HUES48 (cell line): ENCODE data around the gene PLA2G6.

Experiments used
- H3K27ac ChIP-seq: one replicate; pipeline ENCODE4 v1.7.0; 2013; ENCODE audit warnings: low read depth, low read length, inconsistent platforms
- H3K27me3 ChIP-seq: 2 replicates; pipeline ENCODE4 v1.6.1; 2013; ENCODE audit warnings: mild to moderate bottlenecking, low read length; ENCODE audit not compliant: control insufficient read depth, insufficient read depth
- H3K36me3 ChIP-seq: 2 replicates; pipeline ENCODE4 v1.6.1; 2013; ENCODE audit warnings: low read length; ENCODE audit not compliant: control insufficient read depth, insufficient read depth
- H3K4me1 ChIP-seq: 2 replicates; pipeline ENCODE4 v1.6.1; 2013; ENCODE audit warnings: mild to moderate bottlenecking, low read length; ENCODE audit not compliant: control insufficient read depth, insufficient read depth
- H3K4me3 ChIP-seq: 2 replicates; pipeline ENCODE4 v1.5.1; 2013; ENCODE audit warnings: mild to moderate bottlenecking, low read depth, low read length
- H3K9ac ChIP-seq: 2 replicates; pipeline ENCODE4 v1.6.1; 2013; ENCODE audit warnings: mild to moderate bottlenecking, low read depth, low read length, moderate library complexity
- H3K9me3 ChIP-seq: 2 replicates; pipeline ENCODE4 v1.6.1; 2013; ENCODE audit warnings: low read length; ENCODE audit not compliant: control insufficient read depth, insufficient read depth

Gene PLA2G6

GRCh38 chr22:38062791-38063190 is 118.8 kb downstream of the PLA2G6 start:
- no peak overlapping the region for H3K4me3 ChIP-seq
- no peaks in the 10 kb centered on the region for H3K9me3 ChIP-seq
- H3K9ac ChIP-seq = no peak overlapping the region
- H3K27ac ChIP-seq = no peak overlapping the region
- no peaks in the 10 kb centered on the region for H3K27me3 ChIP-seq
- H3K36me3 ChIP-seq = peaks cover 59% of the 10 kb centered on the region
- H3K4me1 ChIP-seq = 0 out of 2 replicates have a peak, but pooled peaks cover under 1% of the 10 kb centered on the region
